Epithelial cell of esophagus (primary cell): ENCODE measurements around the gene RER1.
"Not testable (repeated sequence)": the region's sequence is repeated elsewhere in the genome, so short reads cannot be mapped to it uniquely, and the experiment has no call there.

ENCODE experiments used
- DNase-seq: peaks from one replicate; pipeline ENCODE4 v3.0.0; 2010; ENCODE audit warnings: low read depth
- H3K4me3 ChIP-seq: 2 replicates; pipeline ENCODE4 v1.5.1; 2011; ENCODE audit warnings: mild to moderate bottlenecking, low read length, control low read depth
- CTCF ChIP-seq: IDR thresholded peaks from 2 replicates; pipeline ENCODE4 v1.5.1; 2011; ENCODE audit warnings: low read depth, mild to moderate bottlenecking, low read length, control low read depth, inconsistent platforms; ENCODE audit not compliant: insufficient read depth; ENCODE audit errors: missing control alignments

The RER1 gene

GRCh38 chr1:2437617-2438016 lies 46.0 kb downstream of the RER1 start:
- no peak for DNase-seq
- no peak for TF ChIP-seq CTCF

GRCh38 chr1:2438038-2438437 lies 46.4 kb downstream of the RER1 start:
- H3K4me3 ChIP-seq: no peak overlapping the region
- no peak for DNase-seq
- TF ChIP-seq CTCF: no peak

More at GRCh38 chr1:2437617-2438016, 46.0 kb downstream of the RER1 start:
- no peak overlapping the region for H3K4me3 ChIP-seq

- no peak overlapping the region for H3K4me3 ChIP-seq
- TF ChIP-seq CTCF: no peak
- DNase-seq: no peak
Measured at GRCh38 chr1:2438641-2439040, 47.0 kb downstream of the RER1 start.

GRCh38 chr1:2439369-2439768 lies 47.7 kb downstream of the RER1 start:
- H3K4me3 ChIP-seq: no peak overlapping the region
- TF ChIP-seq CTCF: no peak
- no peak for DNase-seq

GRCh38 chr1:2440346-2440745 lies 48.7 kb downstream of the RER1 start:
- H3K4me3 ChIP-seq, DNase-seq: not testable (repeated sequence)

- DNase-seq: peak; percentile 29
- TF ChIP-seq CTCF: no peak
- no peak overlapping the region for H3K4me3 ChIP-seq
Measured at GRCh38 chr1:2441746-2442145, 50.1 kb downstream of the RER1 start.

GRCh38 chr1:2442661-2443060 lies 51.0 kb downstream of the RER1 start:
- H3K4me3 ChIP-seq: no peak overlapping the region
- DNase-seq: no peak
- no peak for TF ChIP-seq CTCF
